ENCODE results near the gene RAMP1.

The RAMP1 gene

GRCh38 chr2:237870754-237871651, 11.6 kb downstream of the RAMP1 start:
- no peak for TF ChIP-seq CTCF (IDR thresholded peaks at IDR 0.05; ENCODE audit: low read depth, low read length, missing control alignments)
- no peak overlapping the region for H3K4me3 ChIP-seq (replicated peaks; ENCODE audit: low read depth, low read length)
- no peak for DNase-seq (ENCODE audit: extremely low read depth, low read depth)

DNA sequence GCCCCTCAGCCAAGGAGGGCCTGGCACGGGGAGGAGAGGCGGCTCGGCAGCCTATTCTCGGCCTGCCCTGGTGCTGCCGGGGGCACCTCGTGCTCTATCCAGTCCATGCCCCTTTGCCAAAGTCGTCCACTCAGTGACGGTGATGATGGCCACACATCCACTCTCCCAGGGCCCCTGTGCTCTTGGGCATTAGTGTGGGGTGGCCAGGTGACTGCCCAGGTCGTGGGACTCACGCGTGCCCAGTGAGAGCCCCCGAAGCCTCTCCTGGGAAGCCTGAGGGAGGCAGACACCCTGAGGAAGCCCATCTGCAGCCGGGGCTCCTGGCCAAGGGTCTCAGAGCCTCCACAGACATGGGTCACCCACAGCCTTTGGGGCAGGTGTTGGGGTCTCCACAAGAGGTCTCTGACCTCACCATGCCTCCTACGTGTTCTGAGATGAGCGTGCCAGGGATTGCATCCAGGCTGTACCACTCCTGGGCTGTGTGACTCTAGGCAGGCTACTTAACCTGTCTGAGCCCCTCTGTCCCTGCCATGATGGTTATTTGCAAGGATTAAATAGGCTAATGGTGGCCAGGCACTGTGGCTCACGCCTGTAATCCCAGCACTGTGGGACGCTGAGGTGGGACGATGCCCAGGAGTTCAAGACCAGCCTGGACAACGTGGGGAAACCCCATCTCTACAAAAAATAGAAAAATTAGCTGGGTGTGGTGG, 12.9 kb downstream of the RAMP1 start:
- no peak overlapping the region for H3K4me3 ChIP-seq (replicated peaks; ENCODE audit: low read depth, low read length)
- no peak for DNase-seq (ENCODE audit: extremely low read depth, low read depth)
- no peak for TF ChIP-seq CTCF (IDR thresholded peaks at IDR 0.05; ENCODE audit: low read depth, low read length, missing control alignments)

DNA sequence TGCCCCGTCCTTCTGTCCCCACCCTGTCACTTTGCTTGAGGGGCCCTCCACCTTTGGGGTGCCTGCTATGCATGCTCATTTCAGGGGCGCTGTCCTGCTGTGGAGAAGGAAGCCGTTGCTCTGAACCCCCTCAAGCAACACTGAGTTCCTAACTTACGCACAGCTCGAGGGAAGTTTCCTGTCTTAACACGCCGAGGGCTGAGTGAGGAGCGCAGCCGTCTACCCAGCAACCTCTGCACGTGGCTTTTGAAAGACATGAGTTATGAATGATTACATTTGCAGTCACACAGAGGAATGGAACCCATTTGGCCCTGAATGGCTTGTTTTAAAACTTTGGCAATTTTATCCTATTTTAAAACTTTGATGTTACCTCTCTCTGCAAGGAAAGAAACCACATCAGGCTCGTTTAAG, 14.0 kb downstream of the RAMP1 start:
- TF ChIP-seq CTCF (IDR thresholded peaks at IDR 0.05; ENCODE audit: low read depth, low read length, missing control alignments) = no peak
- no peak overlapping the region for H3K4me3 ChIP-seq (replicated peaks; ENCODE audit: low read depth, low read length)
- no peak for DNase-seq (ENCODE audit: extremely low read depth, low read depth)

DNA sequence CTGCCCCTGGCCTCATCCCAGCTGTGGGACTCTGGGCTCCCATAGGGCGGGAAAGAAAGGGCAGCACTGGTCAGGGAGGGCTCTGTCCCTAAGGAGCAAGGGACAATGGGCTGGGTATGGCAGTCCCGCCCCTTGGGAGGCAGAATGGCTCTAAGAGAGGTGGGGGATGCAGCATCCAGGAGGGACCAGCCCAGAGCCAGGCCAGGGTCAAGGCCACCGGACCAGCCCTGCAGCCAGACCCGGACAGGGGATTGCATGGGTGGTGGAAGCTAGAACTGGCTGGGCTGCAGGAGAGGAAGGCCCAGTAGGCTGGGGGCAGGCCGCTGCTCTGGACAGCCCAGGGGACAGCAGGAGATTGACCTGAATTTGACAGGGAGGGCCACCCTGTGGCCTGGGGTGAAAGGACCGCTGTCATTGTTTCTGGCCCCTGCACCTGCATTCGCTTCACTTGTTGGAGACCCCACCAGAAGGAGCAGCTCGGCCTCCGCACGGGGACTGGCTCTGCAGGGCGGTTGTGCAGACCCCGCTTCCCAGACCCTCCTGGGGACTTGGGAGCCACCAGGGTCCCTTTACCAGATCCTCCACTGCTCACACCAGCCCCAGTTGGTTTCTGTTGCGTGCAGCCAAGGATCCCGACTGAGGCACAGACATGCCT, 14.6 kb downstream of the RAMP1 start:
- no peak overlapping the region for H3K4me3 ChIP-seq (replicated peaks; ENCODE audit: low read depth, low read length)
- DNase-seq (ENCODE audit: extremely low read depth, low read depth) = no peak
- TF ChIP-seq CTCF (IDR thresholded peaks at IDR 0.05; ENCODE audit: low read depth, low read length, missing control alignments) = no peak

DNA sequence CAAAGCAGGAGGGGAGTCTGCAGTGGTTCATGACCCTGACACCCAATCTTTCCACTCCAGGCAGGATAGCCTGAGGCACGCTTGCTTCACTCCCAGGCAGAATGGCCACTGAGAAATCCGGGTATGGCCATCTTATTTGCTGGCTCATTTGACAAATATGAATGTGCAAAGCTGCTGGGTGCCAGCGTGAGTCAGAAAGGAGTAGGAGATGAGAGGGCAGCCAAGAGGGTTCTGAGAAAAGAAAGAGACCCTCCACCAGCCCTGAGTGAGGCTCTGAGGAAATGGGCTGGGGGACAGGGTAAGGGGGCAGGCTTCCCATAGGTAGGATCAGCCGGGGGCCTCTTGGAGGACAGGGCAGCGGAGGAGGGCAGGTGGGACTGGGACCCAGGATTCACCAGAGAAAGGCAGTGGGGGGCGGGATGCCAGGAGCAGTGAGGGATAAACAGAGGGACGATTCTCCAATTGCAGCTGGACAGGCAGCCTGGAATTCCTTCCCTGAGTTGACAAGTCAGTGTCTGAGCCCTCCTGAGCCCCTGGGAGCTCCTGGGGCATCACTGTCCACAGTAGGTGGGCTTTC, 15.2 kb downstream of the RAMP1 start:
- no peak for DNase-seq (ENCODE audit: extremely low read depth, low read depth)
- no peak overlapping the region for H3K4me3 ChIP-seq (replicated peaks; ENCODE audit: low read depth, low read length)
- no peak for TF ChIP-seq CTCF (IDR thresholded peaks at IDR 0.05; ENCODE audit: low read depth, low read length, missing control alignments)

GRCh38 chr2:237875256-237876060, 16.0 kb downstream of the RAMP1 start:
- TF ChIP-seq CTCF (IDR thresholded peaks at IDR 0.05; ENCODE audit: low read depth, low read length, missing control alignments) = no peak
- DNase-seq (ENCODE audit: extremely low read depth, low read depth) = no peak
- no peak overlapping the region for H3K4me3 ChIP-seq (replicated peaks; ENCODE audit: low read depth, low read length)
